GM19025 (cell line): ENCODE data around the gene ARHGAP4.

ENCODE experiments used
- ATAC-seq: cut with Tn5 transposase; IDR thresholded peaks from one replicate; pipeline ENCODE4 v1.9.1; 2021; ENCODE audit warnings: mild to moderate bottlenecking, low read depth, moderate library complexity; ENCODE audit not compliant: unreplicated experiment

ARHGAP4 gene

DNA sequence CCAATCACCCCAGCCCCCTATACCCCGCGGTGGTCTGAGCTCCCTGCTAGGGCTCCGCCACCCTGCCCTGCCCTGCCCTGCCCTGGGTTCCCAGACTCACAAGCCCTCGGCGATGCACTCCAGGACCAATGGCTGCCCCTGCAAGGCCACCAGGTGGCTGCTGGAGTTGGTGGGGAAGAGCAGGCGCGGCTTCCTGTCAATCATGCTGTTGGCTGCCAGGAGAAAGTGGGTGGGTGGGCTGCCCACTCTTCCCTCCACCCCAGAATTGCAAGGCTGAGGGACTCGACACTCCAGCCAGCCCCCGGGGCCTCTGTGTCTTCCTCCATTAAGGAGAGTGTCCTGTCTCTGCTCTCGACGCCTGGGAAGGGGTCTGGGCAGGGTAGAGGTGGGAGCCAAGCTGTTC lies 55.8 kb downstream of the ARHGAP4 start:
- ATAC-seq, result no peak

- no peak for ATAC-seq
These were observed 56.4 kb downstream of the ARHGAP4 start for GRCh38 chrX:153869473-153870287.

GRCh38 chrX:153868576-153869472 lies 57.2 kb downstream of the ARHGAP4 start:
- ATAC-seq, result no peak

DNA sequence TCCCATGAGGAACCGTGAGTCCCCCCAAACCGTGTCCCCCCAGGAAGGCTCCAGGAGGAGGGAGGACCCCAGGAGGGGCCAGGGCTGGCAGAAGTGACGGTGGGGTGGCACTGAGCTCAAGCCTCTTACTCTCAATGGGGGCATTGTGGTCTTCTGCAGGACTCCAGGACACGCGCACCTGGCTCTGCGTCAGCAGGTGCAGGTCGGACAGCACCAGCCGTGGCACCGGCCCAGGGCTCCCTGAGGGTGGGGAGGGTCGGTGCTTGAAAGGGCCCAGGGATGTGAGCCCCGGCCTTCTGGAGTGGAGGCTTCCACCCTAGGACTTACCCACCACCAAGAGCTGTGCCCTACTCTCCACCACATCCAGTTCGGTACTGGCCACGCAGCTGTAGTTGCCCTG lies 58.4 kb downstream of the ARHGAP4 start:
- ATAC-seq, result no peak

DNA sequence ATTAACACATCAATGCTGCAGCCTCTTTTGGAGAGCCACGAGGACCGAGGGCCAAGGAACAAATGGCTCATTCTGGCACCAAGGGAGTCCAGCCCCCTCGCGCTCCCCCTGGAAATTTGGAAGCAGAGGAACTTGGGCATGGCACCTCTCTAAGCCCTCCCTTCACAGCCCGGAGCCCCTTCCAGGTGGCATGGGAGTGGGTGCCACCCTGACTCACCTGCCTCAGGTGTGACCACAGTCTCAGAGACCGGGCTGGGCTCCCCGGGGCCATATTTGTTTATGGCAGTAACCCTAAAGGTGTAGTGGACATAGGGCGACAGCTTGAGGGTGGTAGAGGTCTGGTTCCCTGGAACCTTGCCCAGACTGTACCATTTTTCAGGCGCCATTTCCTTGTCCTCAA lies 58.9 kb downstream of the ARHGAP4 start:
- ATAC-seq, result no peak

GRCh38 chrX:153866302-153867019 lies 59.6 kb downstream of the ARHGAP4 start:
- ATAC-seq, result no peak

- no peak for ATAC-seq
These were observed 60.4 kb downstream of the ARHGAP4 start for GRCh38 chrX:153865685-153866084.

- no peak for ATAC-seq
These were observed 60.8 kb downstream of the ARHGAP4 start for GRCh38 chrX:153865321-153865580.

GRCh38 chrX:153864561-153865320 lies 61.3 kb downstream of the ARHGAP4 start:
- ATAC-seq, result no peak

DNA sequence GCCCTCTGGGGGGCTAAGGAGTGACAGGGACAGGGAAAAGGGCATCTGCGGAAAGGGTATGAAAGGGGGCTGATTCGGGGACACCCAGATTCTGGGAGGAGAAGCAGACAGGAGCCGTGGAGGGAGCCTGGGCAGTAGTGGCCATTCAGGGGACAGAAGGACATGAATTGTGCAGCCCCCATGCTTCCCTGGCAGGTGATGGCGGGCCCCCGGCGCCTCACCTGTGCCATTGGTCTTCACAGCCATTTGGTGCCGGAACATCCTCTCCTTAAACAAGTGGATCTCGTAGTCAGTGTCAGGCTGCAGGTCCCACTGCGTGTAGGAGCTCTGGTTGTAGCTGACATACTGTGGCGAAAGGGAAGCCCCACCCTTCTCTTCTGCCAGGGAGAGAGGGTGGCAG lies 62.0 kb downstream of the ARHGAP4 start:
- ATAC-seq, result no peak

DNA sequence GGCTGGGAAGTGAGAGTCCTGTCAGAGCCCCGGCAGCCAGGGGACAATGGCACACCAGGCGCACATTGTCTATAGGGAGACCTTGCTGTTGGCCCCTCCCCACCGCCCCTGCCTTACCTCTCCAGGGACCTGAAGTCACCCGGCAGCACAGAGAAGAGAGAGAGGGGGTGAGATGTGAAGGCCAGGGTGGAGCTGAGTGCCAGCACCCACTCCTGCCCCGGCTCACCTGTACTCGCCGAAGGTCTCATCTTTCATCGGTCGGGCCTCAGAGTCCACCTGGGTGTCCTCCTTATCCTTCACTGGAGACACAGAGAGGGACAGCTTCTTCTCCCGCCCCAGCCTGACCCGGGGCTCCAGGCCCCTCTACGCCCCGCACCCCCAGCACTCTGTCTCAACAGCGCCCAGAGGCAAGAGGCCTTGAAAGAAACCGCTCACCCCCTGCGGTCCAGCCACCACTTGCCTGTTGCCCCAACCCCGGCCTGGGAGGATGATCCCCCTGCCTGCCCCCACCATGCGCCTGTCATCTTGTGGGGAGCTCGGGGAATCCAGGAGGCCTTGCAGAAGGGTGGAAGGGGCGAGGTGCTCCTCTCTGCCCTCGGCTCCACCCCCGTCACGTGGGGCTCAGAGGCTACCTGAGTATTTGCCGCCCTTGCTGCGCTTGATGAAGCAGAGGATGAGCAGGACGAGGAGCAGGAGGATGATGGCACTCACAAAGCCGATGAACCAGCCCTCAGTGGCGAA lies 62.6 kb downstream of the ARHGAP4 start:
- no peak for ATAC-seq

GRCh38 chrX:153862369-153863250 lies 63.5 kb downstream of the ARHGAP4 start:
- ATAC-seq, result no peak

- ATAC-seq, result no peak
These were observed 64.2 kb downstream of the ARHGAP4 start for GRCh38 chrX:153861733-153862310.

GRCh38 chrX:153861151-153861550 lies 64.9 kb downstream of the ARHGAP4 start:
- no peak for ATAC-seq
